Endothelial cell of umbilical vein (primary cell): ENCODE data around the gene DLK1. TPM values are rescaled to one million over a fixed set of nuclear protein-coding genes. Genes with fewer than 3 reads are reported as not detected.

Source experiments
- BruUV-seq: library from RNA; stranded (reverse); fragments of 400-500 nt; replicated peaks from 2 replicates; lab custom pipeline; 2021; lab: Mats Ljungman, UMichigan
- CTCF ChIA-PET: fragments of 300-600, 350-600 bp; sonication (Branson Sonifier 250); formaldehyde crosslinking; loops from one replicate; lab custom pipeline; 2021; ENCODE audit warnings: antibody characterized with exemption, inconsistent platforms; lab: Charles Lee
- POLR2A ChIA-PET: fragments of 300-600, 350-600 bp; sonication (Branson Sonifier 250); formaldehyde crosslinking; loops from one replicate; lab custom pipeline; 2021; ENCODE audit warnings: antibody characterized with exemption, inconsistent platforms; lab: Charles Lee
- DNase-seq: peaks from one replicate; pipeline ENCODE4 v3.0.0-alpha.2; 2011; ENCODE audit warnings: low read depth, low spot score
- FAIRE-seq: peaks from 2 replicates; lab custom pipeline; 2011; peaks lifted over from hg19 to GRCh38; lab: Jason Lieb, UNC
- H2AFZ ChIP-seq: 2 replicates; pipeline ENCODE4 v1.6.0; 2012; ENCODE audit warnings: low read depth, low read length, control low read depth, inconsistent platforms
- H3K27ac ChIP-seq: 2 replicates; pipeline ENCODE4 v1.5.1; 2011; ENCODE audit warnings: low read depth, mild to moderate bottlenecking, control low read depth, low read length, moderate library complexity; ENCODE audit not compliant: insufficient read depth
- H3K27me3 ChIP-seq, 2 experiments: 2 replicates each; pipeline versions ENCODE4 v1.6.0 to v1.6.1; 2011; ENCODE audit warnings: low read length in 2 of 2, mixed read lengths in 1 of 2; ENCODE audit not compliant: control insufficient read depth in 2 of 2, insufficient read depth in 2 of 2
- H3K36me3 ChIP-seq, 2 experiments: 2 replicates in 1 of 2; 3 replicates in 1 of 2; pipeline ENCODE4 v1.5.1; 2011; ENCODE audit warnings: low read length in 2 of 2, mild to moderate bottlenecking in 1 of 2, moderate library complexity in 1 of 2; ENCODE audit not compliant: control insufficient read depth in 2 of 2, insufficient read depth in 2 of 2; ENCODE audit errors: extremely low read depth in 1 of 2
- H3K4me1 ChIP-seq: 3 replicates; pipeline ENCODE4 v1.5.1; 2011; ENCODE audit warnings: mild to moderate bottlenecking, low read length; ENCODE audit not compliant: control insufficient read depth, insufficient read depth; ENCODE audit errors: extremely low read depth
- H3K4me2 ChIP-seq: 2 replicates; pipeline ENCODE4 v1.6.1; 2011; ENCODE audit warnings: low read length, control low read depth, mixed read lengths; ENCODE audit not compliant: insufficient read depth
- H3K4me3 ChIP-seq, 3 experiments: fragments of 200-600 bp in 1 of 3; sonication (generic), shearing (Covaris generic) in 1 of 3; replicated peaks in 1 of 3; 2 replicates each; pipeline ENCODE4 v1.5.1; 2011 to 2016; ENCODE audit warnings: control low read depth in 3 of 3, low read length in 3 of 3, mild to moderate bottlenecking in 2 of 3, inconsistent platforms in 1 of 3, low read depth in 1 of 3, moderate library complexity in 1 of 3; ENCODE audit not compliant: insufficient read depth in 1 of 3
- H3K79me2 ChIP-seq: 2 replicates; pipeline ENCODE4 v1.6.0; 2012; ENCODE audit warnings: low read length, inconsistent platforms; ENCODE audit not compliant: control insufficient read depth, insufficient read depth
- H3K9ac ChIP-seq: replicated peaks from 2 replicates; pipeline ENCODE3; 2011; ENCODE audit warnings: low read length, control low read depth; ENCODE audit not compliant: insufficient read depth; ENCODE audit errors: extremely low read depth
- H3K9me1 ChIP-seq: replicated peaks from 3 replicates; pipeline ENCODE4 v1.6.0; 2011; ENCODE audit warnings: mild to moderate bottlenecking, low read length; ENCODE audit not compliant: control insufficient read depth, insufficient read depth; ENCODE audit errors: extremely low read depth
- H3K9me3 ChIP-seq: replicated peaks from 2 replicates; pipeline ENCODE4 v1.5.1; 2012; ENCODE audit warnings: low read length, inconsistent platforms; ENCODE audit not compliant: control insufficient read depth, insufficient read depth
- H4K20me1 ChIP-seq: replicated peaks from 2 replicates; pipeline ENCODE3; 2011; ENCODE audit warnings: mild to moderate bottlenecking, low read length; ENCODE audit not compliant: control insufficient read depth, insufficient read depth; ENCODE audit errors: extremely low read depth
- CTCF ChIP-seq, 2 donors: IDR thresholded peaks; 1 replicate in 1 of 2; 2 replicates in 1 of 2; pipeline ENCODE4 v1.5.1; 2011; ENCODE audit warnings: low read length in 2 of 2, mild to moderate bottlenecking in 2 of 2, moderate library complexity in 2 of 2, control low read depth in 1 of 2, inconsistent platforms in 1 of 2, low read depth in 1 of 2; ENCODE audit not compliant: insufficient read depth in 1 of 2; ENCODE audit errors: extremely low read depth in 1 of 2
- EZH2 ChIP-seq: IDR thresholded peaks from 2 replicates; pipeline ENCODE4 v1.6.1; 2012; ENCODE audit warnings: borderline replicate concordance, low read depth, mild to moderate bottlenecking, moderate library complexity, low read length, inconsistent platforms; ENCODE audit not compliant: severe bottlenecking
- FOS ChIP-seq: IDR thresholded peaks from 2 replicates; pipeline ENCODE4 v1.6.1; 2011; ENCODE audit warnings: mild to moderate bottlenecking, low read length, moderate library complexity, borderline replicate concordance; ENCODE audit not compliant: insufficient read depth
- GATA2 ChIP-seq: IDR thresholded peaks from 2 replicates; pipeline ENCODE4 v1.7.0; 2011; ENCODE audit warnings: low read depth, mild to moderate bottlenecking, moderate library complexity, mixed read lengths, low read length; ENCODE audit not compliant: insufficient read length, insufficient read depth
- JUN ChIP-seq: IDR thresholded peaks from 2 replicates; pipeline ENCODE4 v1.6.1; 2011; ENCODE audit warnings: borderline replicate concordance, low read depth; ENCODE audit not compliant: insufficient read length, insufficient read depth
- MAX ChIP-seq: IDR thresholded peaks from 2 replicates; pipeline ENCODE4 v1.6.1; 2011; ENCODE audit not compliant: insufficient read depth, insufficient read length
- MYC ChIP-seq: IDR thresholded peaks from one replicate; pipeline ENCODE4 v1.6.1; 2011; ENCODE audit warnings: mild to moderate bottlenecking, low read depth, low read length
- POLR2A ChIP-seq: IDR thresholded peaks from 2 replicates; pipeline ENCODE4 v1.6.1; 2012; ENCODE audit warnings: low read depth, mild to moderate bottlenecking, control low read depth, low read length
- POLR2AphosphoS5 ChIP-seq: IDR thresholded peaks from 2 replicates; pipeline ENCODE4 v1.6.1; 2012; ENCODE audit warnings: low read depth, mild to moderate bottlenecking, control low read depth, low read length, moderate library complexity; ENCODE audit not compliant: insufficient read depth
- dilution Hi-C: fragments of 300-500 bp; cut with MboI; formaldehyde crosslinking; loops from one replicate; pipeline ENCODE4 v1.15.0; 2019; ENCODE audit warnings: low sequenced_read_pairs; ENCODE audit not compliant: extremely low pct_ligation_motif_present
- intact Hi-C: fragments of 100-400 bp; cut with micrococcal nuclease; formaldehyde crosslinking; loops from one replicate; pipeline ENCODE4 v1.10.0; 2022
- polyA plus RNA-seq, 4 experiments: library from polyadenylated mRNA; depleted of rRNA in 3 of 4; stranded (reverse) in 3 of 4; unstranded in 1 of 4; fragments of >200 nt; gene quantifications; 2 replicates each; pipeline versions ENCODE4 v1.2.1 to v1.2.3, GENCODE V29; 2011 to 2012; ENCODE audit warnings: missing spikeins in 1 of 4
- total RNA-seq: library from RNA; stranded (reverse); gene quantifications from 2 replicates; pipeline ENCODE4 v1.2.3, GENCODE V29; 2021

The DLK1 gene
- total and polyA plus RNA-seq, 2 donors (not counting 3 experiments of a cell fraction or from before 2014, with no cell fraction given) = not detected

- dilution Hi-C loops (no loop called here), intact Hi-C loops (no loop called here)
- no peak overlapping the region for H3K9ac ChIP-seq
- TF ChIP-seq MYC = no peak
- TF ChIP-seq JUN = no peak
- TF ChIP-seq CTCF (IDR thresholded peaks at IDR 0.05; ENCODE audit: extremely low read depth in 1 of 2, insufficient read depth in 1 of 2, low read depth in 1 of 2, low read length in 2 of 2) = no peak
- no peak for TF ChIP-seq POLR2A
- no peak for TF ChIP-seq FOS
- no peak for TF ChIP-seq POLR2AphosphoS5
- TF ChIP-seq EZH2 = no peak
- TF ChIP-seq MAX = no peak
- TF ChIP-seq GATA2 = no peak
- no TSS peak for BruUV-seq
- H3K4me3 ChIP-seq = no peak overlapping the region
- H2AFZ ChIP-seq = no peak overlapping the region
- H3K9me1 ChIP-seq = no peaks in the 10 kb centered on the region
- POLR2A ChIA-PET = no interaction called here
- CTCF ChIA-PET = no interaction called here
- no peak overlapping the region for H3K4me2 ChIP-seq
- H3K36me3 ChIP-seq = no peaks in the 10 kb centered on the region
- no peaks in the 10 kb centered on the region for H3K79me2 ChIP-seq
- FAIRE-seq (no peak), DNase-seq (no peak)
- no peaks in the 10 kb centered on the region for H3K27me3 ChIP-seq
- no peaks in the 10 kb centered on the region for H3K9me3 ChIP-seq
- H3K27ac ChIP-seq = no peak overlapping the region
- H3K4me1 ChIP-seq = no peaks in the 10 kb centered on the region
- H4K20me1 ChIP-seq = no peaks in the 10 kb centered on the region
These were observed 14.2 kb downstream of the DLK1 start for GRCh38 chr14:100740929-100741328.
